Amygdala (tissue), 56 donors: Measurements from ENCODE around the gene CYTH1.

ENCODE experiments used
- DNase-seq, 56 donors: peaks; one replicate each; lab custom pipeline; 2025; lab: John Stamatoyannopoulos, UW

CYTH1 gene, protein sequence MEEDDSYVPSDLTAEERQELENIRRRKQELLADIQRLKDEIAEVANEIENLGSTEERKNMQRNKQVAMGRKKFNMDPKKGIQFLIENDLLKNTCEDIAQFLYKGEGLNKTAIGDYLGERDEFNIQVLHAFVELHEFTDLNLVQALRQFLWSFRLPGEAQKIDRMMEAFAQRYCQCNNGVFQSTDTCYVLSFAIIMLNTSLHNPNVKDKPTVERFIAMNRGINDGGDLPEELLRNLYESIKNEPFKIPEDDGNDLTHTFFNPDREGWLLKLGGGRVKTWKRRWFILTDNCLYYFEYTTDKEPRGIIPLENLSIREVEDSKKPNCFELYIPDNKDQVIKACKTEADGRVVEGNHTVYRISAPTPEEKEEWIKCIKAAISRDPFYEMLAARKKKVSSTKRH

DNA sequence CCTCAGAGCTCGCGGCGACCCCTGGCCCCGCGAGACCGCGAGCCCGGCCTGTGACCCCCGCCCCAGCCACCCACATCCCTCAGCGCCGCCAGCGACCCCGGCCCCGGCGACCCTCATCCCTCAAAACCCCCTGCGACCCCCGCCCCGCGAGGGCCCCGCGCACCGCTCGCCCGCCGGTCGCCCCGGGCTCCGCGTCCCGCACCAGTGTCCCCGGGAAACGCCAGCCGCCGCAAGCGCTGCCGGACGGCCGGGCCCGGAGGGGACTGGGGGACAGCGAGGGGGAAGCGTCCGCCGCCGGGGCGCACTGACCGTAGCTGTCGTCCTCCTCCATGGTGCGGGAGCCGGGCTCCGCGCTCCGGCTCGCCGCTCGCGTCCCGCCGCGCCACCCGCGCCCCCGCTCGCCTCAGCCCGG lies at the start of gene CYTH1:
Gene CYTH1, minus strand, starts transcription at position 381 of the 412 bp plus-strand sequence. Its CDS starts 50 bp downstream, at position 331.
- DNase-seq, result peak in 1 of 56 donors; percentile 61

DNA sequence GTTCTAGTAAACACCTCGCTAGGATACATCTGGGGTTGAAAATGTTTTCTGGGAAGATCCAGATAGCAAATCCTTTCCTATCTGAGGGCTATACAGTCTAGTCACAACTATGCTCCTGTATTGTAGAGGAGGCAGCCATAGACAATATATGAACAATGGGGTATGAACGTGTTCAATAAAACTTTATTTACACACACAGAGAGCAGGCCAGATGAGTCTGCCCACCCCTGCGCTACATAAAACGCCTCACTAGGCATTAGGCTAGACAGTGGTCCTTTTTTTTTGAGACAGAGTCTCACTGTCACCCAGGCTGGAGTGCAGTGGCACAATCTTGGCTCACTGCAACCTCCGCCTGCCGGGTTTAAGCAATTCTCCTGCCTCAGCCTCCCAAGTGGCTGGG lies 47.4 kb upstream of the CYTH1 start:
- no peak for DNase-seq

DNA sequence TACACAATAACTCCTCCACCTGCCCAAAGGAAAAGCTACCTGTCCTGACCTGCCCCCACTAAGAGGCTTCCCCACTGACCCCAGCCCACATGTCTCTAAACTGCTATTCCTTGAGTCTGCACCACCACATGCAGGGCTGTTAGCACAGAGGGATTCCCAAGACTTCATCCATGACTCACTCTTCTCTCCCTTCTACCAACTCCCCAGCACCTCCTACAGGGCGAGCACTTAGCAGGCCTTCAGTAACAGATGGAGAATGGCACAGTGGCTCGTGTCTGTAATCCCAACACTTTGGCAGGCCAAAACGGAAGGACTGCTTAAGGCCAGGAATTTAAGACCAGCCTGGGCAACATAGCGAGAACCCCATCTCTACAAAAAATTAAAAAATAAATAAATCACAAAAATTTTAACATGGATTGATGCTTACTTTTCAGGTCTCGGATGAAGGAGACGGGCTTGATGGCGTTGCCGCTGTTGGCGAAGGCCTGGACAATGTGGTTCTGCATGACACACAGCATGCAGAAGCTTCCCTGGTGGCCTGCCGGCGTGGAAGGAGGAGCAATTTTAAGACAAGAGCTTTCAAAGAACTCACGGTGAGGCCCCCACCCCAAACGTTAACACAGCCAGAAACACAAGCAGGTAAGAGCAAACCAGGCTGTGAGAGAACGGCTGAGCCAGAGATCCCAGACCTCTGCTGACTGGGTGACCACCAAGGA lies 46.6 kb upstream of the CYTH1 start:
- DNase-seq, result no peak

DNA sequence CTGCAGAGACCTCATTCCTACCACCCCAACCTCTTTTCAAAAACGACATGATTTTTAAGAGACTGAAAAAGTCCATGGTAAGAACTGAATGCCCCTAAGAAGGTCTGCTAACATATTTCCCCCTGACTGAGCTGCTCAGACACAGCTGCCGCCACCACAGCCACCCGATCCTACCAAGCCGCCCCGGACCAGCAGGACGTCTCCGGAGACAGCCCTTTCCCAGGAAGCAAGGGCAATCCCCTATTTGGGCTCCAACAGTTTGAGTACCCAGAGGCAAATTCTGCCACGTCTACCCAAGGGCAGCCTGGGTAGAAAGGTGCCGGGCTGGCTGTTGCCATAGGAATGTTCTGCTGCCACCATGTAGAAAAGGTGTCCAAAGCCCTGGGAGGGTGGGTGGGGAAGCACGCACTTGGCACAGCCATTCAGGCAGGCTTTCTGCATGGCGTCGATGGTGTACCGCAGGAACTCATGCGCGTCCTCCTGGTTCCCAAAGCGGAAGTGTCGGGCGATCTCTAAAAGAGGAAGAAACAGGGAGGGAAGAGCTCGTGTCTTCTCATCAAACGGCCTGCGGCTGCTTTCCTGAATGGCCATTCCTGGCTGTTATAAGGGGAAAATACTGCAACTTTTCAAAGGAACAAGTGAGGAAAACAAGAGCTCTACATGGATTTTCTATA lies 44.9 kb upstream of the CYTH1 start:
- peak in 15 of 56 donors; percentile 5 to 38 (median 19) for DNase-seq

DNA sequence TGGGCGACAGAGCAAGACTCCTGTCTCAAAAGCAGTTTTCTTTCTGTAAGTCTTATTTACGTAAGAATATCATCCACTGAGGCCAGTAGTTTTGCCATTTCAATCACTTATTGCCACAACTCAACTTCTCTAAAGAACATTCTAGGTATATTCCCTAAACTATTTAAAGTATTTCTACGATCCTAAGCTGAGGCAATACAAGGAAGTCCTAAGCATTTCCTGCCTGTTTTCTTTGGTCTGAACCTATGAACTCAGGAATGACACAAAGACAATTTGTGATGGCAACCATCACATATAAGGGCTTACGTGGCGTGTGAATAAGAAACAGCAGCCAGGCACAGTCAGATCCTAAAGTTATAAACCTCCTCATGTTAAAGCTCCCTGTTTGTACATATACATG lies 44.3 kb upstream of the CYTH1 start:
- DNase-seq, result no peak

DNA sequence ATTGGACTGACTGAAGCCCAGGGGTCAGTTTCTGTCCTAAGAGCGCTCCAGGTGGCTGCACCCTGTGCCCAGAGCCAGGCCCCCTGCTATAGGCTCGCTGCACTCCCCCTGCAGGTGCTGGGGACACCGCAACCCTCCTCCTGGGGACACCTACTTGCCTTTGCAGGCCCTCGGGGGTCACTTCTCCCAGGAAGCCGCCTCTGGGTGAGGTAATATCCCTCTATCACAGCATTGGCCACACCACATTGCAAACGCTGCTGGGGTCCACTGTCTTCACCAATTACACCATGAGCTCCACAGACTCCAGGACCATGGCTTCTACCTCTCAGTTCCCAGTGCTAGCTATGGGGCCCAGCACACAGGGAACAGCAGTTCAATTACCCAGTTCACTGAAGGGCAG lies 43.6 kb upstream of the CYTH1 start:
- no peak for DNase-seq

DNA sequence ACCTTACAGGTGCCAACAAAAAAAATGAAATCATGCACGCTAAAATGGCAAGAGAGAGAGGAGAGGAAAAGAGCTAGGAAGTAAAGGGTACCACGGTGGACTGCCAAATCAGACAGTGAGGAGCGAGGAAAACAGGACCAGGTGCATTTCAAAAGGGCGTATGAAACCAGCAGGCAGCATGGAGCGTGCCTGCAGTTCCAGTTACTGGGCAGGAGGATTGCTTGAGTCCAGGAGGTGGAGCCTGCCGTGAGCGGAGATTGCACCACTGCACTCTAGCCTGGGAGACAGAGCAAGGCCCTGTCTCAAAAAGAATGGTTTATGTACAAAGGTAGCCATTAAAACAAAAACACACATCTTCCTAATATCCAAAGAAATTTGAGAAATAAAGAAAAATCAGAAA lies 42.2 kb upstream of the CYTH1 start:
- no peak for DNase-seq

DNA sequence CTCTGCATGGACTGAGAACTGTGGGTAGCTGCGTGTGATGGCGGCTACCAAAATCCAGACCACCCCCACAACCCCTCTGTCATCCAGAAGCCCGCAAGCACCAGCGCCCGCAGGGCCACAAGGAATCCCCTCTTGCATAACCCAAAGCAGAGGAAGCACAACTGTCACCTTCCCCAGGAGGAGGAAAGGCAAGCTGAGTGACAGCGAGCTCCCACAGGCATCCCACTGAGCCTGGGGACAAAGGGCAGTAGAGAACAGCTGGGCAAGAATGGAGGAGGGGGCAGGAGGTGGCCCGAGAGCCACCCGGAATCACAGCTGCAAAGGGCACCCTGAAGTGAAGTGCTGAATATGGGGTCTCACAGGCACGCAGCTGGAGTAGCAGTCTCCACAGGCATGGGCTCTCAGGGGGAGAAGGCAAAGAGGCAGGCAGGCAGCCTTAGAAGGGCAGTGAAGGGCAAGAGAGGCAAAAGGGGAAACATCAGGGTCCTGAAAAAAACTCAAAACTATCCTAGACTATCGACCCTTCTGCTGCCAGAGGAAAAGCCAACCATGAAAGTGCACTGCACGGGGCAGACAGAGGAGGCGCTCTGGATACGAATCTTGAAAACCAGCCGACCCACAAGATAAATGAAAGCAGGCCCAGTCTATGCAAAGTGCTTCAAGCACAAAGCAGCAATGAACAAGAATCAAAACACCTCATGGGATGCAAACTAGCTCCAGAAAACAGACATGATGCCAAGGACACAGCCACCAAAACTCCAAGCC lies 41.4 kb upstream of the CYTH1 start:
- DNase-seq, result no peak

DNA sequence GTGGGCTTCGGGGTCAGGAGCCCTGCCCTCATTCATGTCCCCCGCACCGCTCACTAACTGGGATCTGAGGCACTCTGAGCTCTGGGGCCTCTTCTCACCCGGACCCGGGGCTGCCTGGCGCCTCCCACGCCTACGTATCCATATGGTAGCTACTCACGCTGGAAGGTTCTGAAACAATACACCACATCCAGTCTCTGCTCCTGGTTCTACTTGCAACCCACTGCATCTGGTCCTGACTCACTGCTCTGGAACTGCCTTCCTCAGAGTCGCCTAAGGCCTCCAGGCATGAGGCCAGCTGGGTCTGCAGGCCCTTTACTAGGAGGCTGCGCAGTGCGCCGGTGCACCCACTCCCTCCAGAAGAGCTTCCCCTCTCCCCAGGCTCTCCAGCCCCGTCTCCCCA lies 40.5 kb upstream of the CYTH1 start:
- peak in 19 of 56 donors; percentile 11 to 48 (median 34) for DNase-seq

DNA sequence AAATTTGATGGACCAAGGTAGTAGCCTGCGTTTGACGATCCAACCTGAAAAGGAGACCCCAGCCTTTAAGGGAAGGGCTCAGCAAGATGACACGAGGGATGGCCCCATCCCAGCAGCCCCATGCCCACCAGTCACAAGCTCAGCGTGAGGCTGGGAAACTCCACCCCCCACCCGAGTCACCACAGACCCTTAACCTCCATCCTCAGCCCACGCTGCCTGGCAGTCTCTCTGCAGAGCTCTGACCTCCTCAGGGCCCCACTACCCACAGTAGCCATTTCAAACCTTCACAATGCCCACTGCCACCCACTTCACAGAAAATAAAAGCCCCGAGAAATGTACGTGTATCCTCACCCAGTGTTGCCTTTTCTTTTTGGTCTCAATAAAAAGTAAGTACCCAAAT lies 39.9 kb upstream of the CYTH1 start:
- DNase-seq, result no peak

DNA sequence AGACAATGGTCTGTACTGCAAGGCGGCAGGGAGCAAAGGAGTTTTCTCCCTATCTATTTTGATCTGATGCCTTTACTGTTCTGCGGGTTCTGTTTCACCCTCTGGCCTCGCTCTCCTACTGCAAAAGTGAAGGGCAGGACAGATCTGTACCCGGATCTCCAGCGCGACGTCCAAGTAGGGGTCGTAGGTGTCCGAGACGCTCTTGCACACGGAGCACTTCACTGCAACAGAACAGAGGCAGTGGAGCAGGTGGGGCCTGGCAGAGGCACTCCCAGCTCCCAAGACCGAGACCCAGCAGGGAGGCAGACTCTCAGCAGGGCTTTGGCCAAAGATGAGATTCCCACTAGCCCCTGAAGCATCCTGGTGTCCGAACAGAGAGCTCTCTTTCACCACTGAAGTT lies 38.8 kb upstream of the CYTH1 start:
- DNase-seq, result no peak

DNA sequence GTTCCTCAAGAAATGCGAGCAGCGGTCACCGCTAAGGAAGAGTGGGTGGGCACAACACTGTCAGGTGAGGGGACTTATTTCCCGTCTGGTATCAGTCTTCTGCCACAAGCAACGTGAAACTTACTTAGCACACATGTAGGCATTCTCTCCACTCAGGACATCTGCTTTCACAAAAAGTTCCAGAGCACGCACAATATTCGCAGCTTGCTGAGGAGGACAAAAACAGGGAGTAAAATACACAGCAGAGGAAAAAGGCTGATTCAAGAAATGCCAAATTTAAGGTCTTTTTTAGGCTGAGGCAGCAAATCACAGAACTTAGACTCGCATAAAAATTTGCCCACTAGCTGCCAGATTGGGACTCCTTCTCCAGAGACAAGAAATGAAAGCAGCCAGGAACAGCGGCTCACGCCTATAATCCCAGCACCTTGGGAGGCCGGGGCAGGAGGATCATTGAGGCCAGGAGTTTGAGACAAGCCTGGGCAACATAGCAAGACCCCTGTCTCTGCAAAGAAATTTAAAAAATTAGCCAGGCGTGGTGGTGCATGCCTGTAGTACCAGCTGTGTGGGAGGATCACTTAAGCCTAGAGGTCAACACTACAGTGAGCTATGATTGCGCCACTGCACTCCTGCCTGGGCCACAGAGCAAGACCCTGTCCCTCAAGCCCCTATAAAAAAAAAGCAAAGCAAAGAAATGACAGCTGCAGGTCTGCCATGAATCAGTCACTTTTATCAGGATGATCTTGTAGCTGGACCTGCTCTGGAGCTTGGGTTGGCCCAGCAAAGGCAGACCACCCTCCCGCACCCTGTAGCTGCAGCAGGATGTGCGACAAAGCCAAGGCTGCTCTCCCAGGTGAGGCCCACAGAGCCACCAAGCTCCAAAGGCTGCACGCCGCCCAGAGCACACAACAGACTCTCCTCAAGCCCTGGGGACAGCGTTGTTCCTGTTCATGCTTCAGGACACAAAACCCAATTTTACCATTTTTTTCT lies 38.0 kb upstream of the CYTH1 start:
- no peak for DNase-seq

DNA sequence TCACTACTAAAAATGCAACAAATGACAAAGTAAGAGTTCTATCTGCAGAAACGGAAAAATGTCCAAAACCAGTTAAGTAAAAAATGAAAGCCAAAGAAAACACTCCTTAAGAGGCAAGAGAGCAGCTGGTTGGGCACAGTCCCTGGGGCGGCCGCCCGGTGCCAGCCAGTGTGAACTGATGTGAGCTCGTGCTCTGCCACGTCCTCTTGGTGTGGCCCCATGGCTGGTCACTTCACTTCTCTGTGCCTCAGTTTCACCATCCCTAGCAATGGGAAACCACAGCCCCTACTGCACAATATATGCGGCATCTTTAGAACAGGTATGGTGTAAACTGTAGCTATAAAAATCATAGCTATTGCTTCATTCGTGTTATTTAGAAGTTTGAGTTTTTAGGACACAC lies 37.3 kb upstream of the CYTH1 start:
- DNase-seq, result no peak

DNA sequence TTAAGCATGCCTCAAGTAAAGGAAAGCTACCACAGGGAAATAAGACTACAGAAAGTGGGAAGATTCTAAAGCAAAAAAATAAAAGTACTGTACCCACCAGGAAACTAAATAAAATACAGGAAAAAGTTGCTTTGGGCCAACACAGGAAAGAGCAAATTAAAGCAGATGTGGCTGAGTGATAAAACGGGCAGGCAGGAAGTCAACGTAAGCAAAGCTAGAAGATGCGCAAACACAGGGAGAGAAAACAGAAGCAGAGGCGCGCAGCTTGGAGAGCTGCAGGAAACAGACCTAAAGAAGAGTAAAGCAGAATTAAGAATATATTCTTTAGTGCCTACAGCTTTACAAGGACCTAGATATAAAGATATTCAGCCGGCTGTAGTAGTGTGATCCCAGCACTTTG lies 36.9 kb upstream of the CYTH1 start:
- DNase-seq, result no peak

DNA sequence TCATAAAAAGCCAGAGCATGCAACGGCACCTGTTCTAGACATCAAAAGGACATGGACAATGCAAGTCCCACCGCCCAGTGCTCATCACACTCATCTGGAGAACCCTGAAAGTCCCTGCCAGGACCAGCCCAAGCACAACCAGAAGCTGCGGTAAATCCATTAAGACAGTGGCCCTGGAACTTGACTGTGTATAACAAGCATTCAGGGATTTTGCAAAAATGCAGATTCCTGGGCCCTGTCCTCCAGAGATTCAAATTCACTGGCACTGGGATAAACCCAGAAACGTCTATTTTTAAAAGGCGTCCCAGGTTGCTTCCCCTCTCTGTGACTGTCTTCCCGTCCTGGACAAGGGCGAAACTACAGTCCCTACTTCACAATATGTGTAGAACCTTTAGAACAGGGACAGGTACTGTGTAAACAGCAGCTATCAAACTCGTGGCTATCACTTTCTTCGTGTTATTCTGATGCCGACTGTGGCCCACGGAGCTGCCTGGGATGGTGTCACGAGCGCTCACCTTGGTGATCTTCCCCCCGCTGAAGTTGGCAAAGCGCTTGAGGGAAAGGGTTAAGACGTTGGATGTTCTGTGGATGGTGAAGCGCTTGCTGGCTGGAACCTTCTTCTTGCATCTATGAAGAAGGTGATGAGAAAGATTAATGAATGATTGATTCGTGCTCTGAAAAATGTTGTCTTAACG lies 36.2 kb upstream of the CYTH1 start:
- DNase-seq, result no peak

DNA sequence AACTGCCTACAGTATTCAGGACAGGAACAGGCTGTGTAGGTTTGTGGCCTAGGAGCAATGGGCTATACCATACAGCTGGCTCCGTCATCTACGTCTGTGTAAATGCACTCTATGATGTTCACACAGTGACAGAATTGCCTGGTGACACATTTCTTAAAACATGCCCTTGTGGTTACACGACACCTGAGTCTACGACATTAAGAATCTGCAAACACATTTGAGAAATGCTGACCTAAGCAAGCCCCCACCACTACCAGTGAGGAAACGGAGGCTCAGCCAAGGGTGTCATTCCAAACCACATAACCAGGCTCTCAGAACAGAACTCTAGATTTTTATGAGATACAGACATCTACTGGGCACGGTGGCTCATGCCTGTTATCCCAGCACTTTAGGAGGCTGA lies 35.0 kb upstream of the CYTH1 start:
- DNase-seq, result no peak

DNA sequence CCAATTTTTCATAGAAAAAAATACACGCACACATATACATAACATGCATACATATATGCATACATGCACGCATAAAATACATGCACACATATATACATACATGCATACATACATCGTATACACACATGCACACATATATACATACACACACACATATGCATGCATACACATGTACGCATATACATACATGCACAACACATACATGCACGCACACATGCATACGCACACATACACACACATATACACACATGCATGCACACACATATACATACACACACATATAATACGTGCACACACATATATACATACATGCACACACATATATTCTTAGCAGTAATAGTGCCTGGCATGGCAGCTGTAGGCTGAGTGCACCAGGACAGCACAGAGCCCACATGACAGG lies 33.6 kb upstream of the CYTH1 start:
- DNase-seq, result no peak

DNA sequence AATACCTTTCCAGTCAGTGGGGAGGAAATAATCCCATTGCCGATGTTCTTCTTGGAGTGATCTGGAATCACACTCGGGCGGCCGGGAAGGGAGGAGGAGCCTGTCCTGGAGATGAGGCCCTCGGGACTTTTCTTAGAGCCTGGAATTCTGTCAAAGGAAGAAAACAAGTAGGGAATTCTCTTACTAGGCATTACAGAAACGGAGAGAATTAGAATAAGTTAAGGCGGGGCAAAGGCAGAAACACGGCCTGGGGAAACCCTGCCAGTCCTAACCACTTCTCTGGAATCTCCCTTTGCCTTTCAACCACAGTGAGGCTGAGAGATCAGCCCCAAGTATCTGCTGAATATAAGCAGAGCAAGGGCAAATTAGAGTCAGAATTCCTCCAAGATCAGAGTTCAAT lies 30.8 kb upstream of the CYTH1 start:
- DNase-seq, result no peak

DNA sequence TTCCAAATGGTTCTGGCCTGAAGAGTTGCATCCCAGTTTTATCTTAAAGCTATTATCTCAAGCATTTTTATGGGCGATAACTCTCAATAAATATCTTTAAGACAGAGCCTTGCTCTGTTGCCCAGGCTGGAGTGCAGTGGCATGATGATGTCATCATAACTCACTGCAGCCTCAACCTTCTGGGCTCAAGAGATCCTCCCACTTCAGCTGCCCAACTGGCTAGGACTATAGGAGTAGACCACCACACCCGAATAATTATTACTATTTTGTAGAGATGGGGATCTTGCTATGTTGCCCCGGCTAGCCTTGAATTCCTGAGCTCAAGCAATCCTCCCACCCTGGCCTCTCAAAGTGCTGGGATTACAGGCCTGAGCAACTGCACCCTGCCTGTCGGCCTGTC lies 26.1 kb upstream of the CYTH1 start:
- no peak for DNase-seq
